ENCODE data around the gene FMN2. TPM values are rescaled to one million over a fixed set of nuclear protein-coding genes. Genes with fewer than 3 reads are reported as not detected.

The FMN2 gene
- total and polyA plus RNA-seq, 3 donors from 2014 or later: 3.8 to 8.3 (median 4.3) TPM

GRCh38 chr1:240497908-240498307 lies 406.2 kb downstream of the FMN2 start:
- Histone ChIP-seq H3K27me3 (no peaks in the 10 kb centered on the region), H3K9me3 (no peaks in the 10 kb centered on the region), H3K36me3 (ENCODE audit: low read depth, missing control alignments) (no peaks in the 10 kb centered on the region), H3K27ac (no peak overlapping the region), H3K4me1 (no peaks in the 10 kb centered on the region), H3K4me3 (no peak overlapping the region)
- TF ChIP-seq POLR2A (IDR thresholded peaks at IDR 0.05) (no peak), CTCF (IDR thresholded peaks at IDR 0.05) (no peak)
- WGBS, 2 donors: 73 to 79% methylated on average over 4 of the region's 4 CpGs
- DNase-seq: no peak
- intact Hi-C loops (cut with DNase I; ENCODE audit: low total_unique reads): no loop called here

GRCh38 chr1:240498335-240498734 lies 406.7 kb downstream of the FMN2 start:
- intact Hi-C loops (cut with DNase I; ENCODE audit: low total_unique reads): no loop called here

GRCh38 chr1:240499012-240499411 lies 407.3 kb downstream of the FMN2 start:
- Histone ChIP-seq H3K4me1 (no peaks in the 10 kb centered on the region), H3K27ac (no peak overlapping the region), H3K4me3 (no peak overlapping the region), H3K27me3 (no peaks in the 10 kb centered on the region), H3K36me3 (ENCODE audit: low read depth, missing control alignments) (no peaks in the 10 kb centered on the region), H3K9me3 (no peaks in the 10 kb centered on the region)
- intact Hi-C loops (cut with DNase I; ENCODE audit: low total_unique reads): no loop called here
- DNase-seq: no peak
- no peak for TF ChIP-seq POLR2A (IDR thresholded peaks at IDR 0.05)
- no peak for TF ChIP-seq CTCF (IDR thresholded peaks at IDR 0.05)
- WGBS, 2 donors: 70 to 73% methylated on average over 2 of the region's 2 CpGs

More at GRCh38 chr1:240498335-240498734, 406.7 kb downstream of the FMN2 start:
- no peaks in the 10 kb centered on the region for H3K4me1 ChIP-seq
- WGBS, 2 donors: 89 to 90% methylated on average over 8 of the region's 8 CpGs
- no peaks in the 10 kb centered on the region for H3K36me3 ChIP-seq (ENCODE audit: low read depth, missing control alignments)
- no peak for DNase-seq
- no peak overlapping the region for H3K27ac ChIP-seq
- TF ChIP-seq CTCF (IDR thresholded peaks at IDR 0.05): no peak
- TF ChIP-seq POLR2A (IDR thresholded peaks at IDR 0.05): no peak
- no peaks in the 10 kb centered on the region for H3K27me3 ChIP-seq
- H3K9me3 ChIP-seq: no peaks in the 10 kb centered on the region
- no peak overlapping the region for H3K4me3 ChIP-seq

GRCh38 chr1:240500647-240501046 lies 409.0 kb downstream of the FMN2 start:
- Histone ChIP-seq H3K9me3 (no peaks in the 10 kb centered on the region), H3K36me3 (ENCODE audit: low read depth, missing control alignments) (no peaks in the 10 kb centered on the region), H3K4me3 (no peak overlapping the region), H3K27me3 (no peaks in the 10 kb centered on the region), H3K4me1 (no peaks in the 10 kb centered on the region), H3K27ac (no peak overlapping the region)
- intact Hi-C loops (cut with DNase I; ENCODE audit: low total_unique reads): no loop called here
- DNase-seq: no peak
- WGBS, 2 donors: 87 to 90% methylated on average over 4 of the region's 4 CpGs
- TF ChIP-seq CTCF (IDR thresholded peaks at IDR 0.05): no peak
- no peak for TF ChIP-seq POLR2A (IDR thresholded peaks at IDR 0.05)

GRCh38 chr1:240501115-240501514 lies 409.4 kb downstream of the FMN2 start:
- Histone ChIP-seq H3K4me1 (no peaks in the 10 kb centered on the region), H3K27ac (no peak overlapping the region), H3K27me3 (no peaks in the 10 kb centered on the region), H3K36me3 (ENCODE audit: low read depth, missing control alignments) (no peaks in the 10 kb centered on the region), H3K4me3 (no peak overlapping the region), H3K9me3 (no peaks in the 10 kb centered on the region)
- 72 to 79% methylated on average over 2 of the region's 2 CpGs for WGBS, 2 donors
- no peak for DNase-seq
- no peak for TF ChIP-seq POLR2A (IDR thresholded peaks at IDR 0.05)
- TF ChIP-seq CTCF (IDR thresholded peaks at IDR 0.05): no peak
- intact Hi-C loops (cut with DNase I; ENCODE audit: low total_unique reads): no loop called here
